ENCODE data around the gene RHBDF2.
A peak's percentile ranks its signal among the peaks of the same experiment; 100 is the strongest.

Gene RHBDF2

GRCh38 chr17:76501018-76501826 lies at the start of gene RHBDF2:
Gene RHBDF2 (minus strand): TSS chr17:76501423. CDS start chr17:76481524, 19,899 bp downstream.
- peak; percentile 92 to 97 (median 94) for DNase-seq (ENCODE audit: low read depth in 2 of 3, low spot score in 2 of 3)

GRCh38 chr17:76549539-76549938 lies 48.3 kb upstream of the RHBDF2 start:
- DNase-seq (ENCODE audit: low read depth in 2 of 3, low spot score in 2 of 3) = no peak

- no peak for DNase-seq (ENCODE audit: low read depth in 2 of 3, low spot score in 2 of 3)
These were observed 47.9 kb upstream of the RHBDF2 start for GRCh38 chr17:76549215-76549518.

GRCh38 chr17:76548378-76549214 lies 47.4 kb upstream of the RHBDF2 start:
- no peak for DNase-seq (ENCODE audit: low read depth in 2 of 3, low spot score in 2 of 3)

- DNase-seq (ENCODE audit: low read depth in 2 of 3, low spot score in 2 of 3) = no peak
These were observed 46.5 kb upstream of the RHBDF2 start for GRCh38 chr17:76547642-76548202.

- no peak for DNase-seq (ENCODE audit: low read depth in 2 of 3, low spot score in 2 of 3)
These were observed 46.0 kb upstream of the RHBDF2 start for GRCh38 chr17:76547183-76547641.

- no peak for DNase-seq (ENCODE audit: low read depth in 2 of 3, low spot score in 2 of 3)
These were observed 45.4 kb upstream of the RHBDF2 start for GRCh38 chr17:76546556-76547182.

GRCh38 chr17:76545918-76546555 lies 44.8 kb upstream of the RHBDF2 start:
- DNase-seq (ENCODE audit: low read depth in 2 of 3, low spot score in 2 of 3) = no peak

GRCh38 chr17:76544546-76545365 lies 43.5 kb upstream of the RHBDF2 start:
- no peak for DNase-seq (ENCODE audit: low read depth in 2 of 3, low spot score in 2 of 3)

- no peak for DNase-seq (ENCODE audit: low read depth in 2 of 3, low spot score in 2 of 3)
These were observed 42.8 kb upstream of the RHBDF2 start for GRCh38 chr17:76543826-76544545.

- no peak for DNase-seq (ENCODE audit: low read depth in 2 of 3, low spot score in 2 of 3)
These were observed 42.2 kb upstream of the RHBDF2 start for GRCh38 chr17:76543482-76543825.

GRCh38 chr17:76542984-76543383 lies 41.8 kb upstream of the RHBDF2 start:
- no peak for DNase-seq (ENCODE audit: low read depth in 2 of 3, low spot score in 2 of 3)

GRCh38 chr17:76542566-76542971 lies 41.3 kb upstream of the RHBDF2 start:
- DNase-seq (ENCODE audit: low read depth in 2 of 3, low spot score in 2 of 3) = no peak

- DNase-seq (ENCODE audit: low read depth in 2 of 3, low spot score in 2 of 3) = no peak
These were observed 40.7 kb upstream of the RHBDF2 start for GRCh38 chr17:76541739-76542454.

- DNase-seq (ENCODE audit: low read depth in 2 of 3, low spot score in 2 of 3) = no peak
These were observed 39.4 kb upstream of the RHBDF2 start for GRCh38 chr17:76540381-76541300.

GRCh38 chr17:76539631-76540271 lies 38.5 kb upstream of the RHBDF2 start, which contains the start of gene PRCD:
Gene PRCD (plus strand): TSS chr17:76540044. CDS start chr17:76540142, 98 bp downstream.
- DNase-seq (ENCODE audit: low read depth in 2 of 3, low spot score in 2 of 3) = no peak

- no peak for DNase-seq (ENCODE audit: low read depth in 2 of 3, low spot score in 2 of 3)
These were observed 37.8 kb upstream of the RHBDF2 start for GRCh38 chr17:76538941-76539570.
